K562 (cell line): ENCODE measurements around the gene LRRK1. TPM values are rescaled to one million over a fixed set of nuclear protein-coding genes. Genes with fewer than 3 reads are reported as not detected.

Source experiments
- ATAC-seq: fragments of 200-7000 bp; cut with Tn5 transposase; 3 replicates; pipeline ENCODE4 v1.9.1; 2020; ENCODE audit warnings: moderate library complexity
- BruUV-seq: library from RNA; stranded (reverse); fragments of 400-500 nt; replicated peaks from 2 replicates; lab custom pipeline; 2021; lab: Mats Ljungman, UMichigan
- CTCF ChIA-PET: fragments of 300-600 bp; formaldehyde crosslinking; extraction: SDS; loops from one replicate; lab custom pipeline; 2021; ENCODE audit warnings: low intra/inter-chr PET ratio; lab: Yijun Ruan, JAX
- POLR2A ChIA-PET: fragments of 300-600, 350-650 bp; sonication (Branson Sonifier 250); formaldehyde crosslinking; extraction: SDS; loops from one replicate; lab custom pipeline; 2021; ENCODE audit warnings: antibody characterized with exemption, inconsistent platforms; lab: Yijun Ruan, JAX
- DNase-seq, 4 experiments: peaks; one replicate each; pipeline versions ENCODE4 v3.0.0 to v3.0.0-alpha.2; 2011 to 2018; ENCODE audit warnings: low spot score in 3 of 4, mixed read lengths in 3 of 4; ENCODE audit errors: extremely low read depth in 1 of 4
- FAIRE-seq: peaks from 2 replicates; lab custom pipeline; 2011; peaks lifted over from hg19 to GRCh38; lab: Jason Lieb, UNC
- H2AFZ ChIP-seq: 2 replicates; pipeline ENCODE4 v1.6.0; 2011; ENCODE audit warnings: low read depth, low read length, control low read depth, inconsistent platforms
- H3K27ac ChIP-seq: fragments of 200-600 bp; 3 replicates; pipeline ENCODE4 v1.8.0; 2011; ENCODE audit warnings: low read depth, mild to moderate bottlenecking, control low read depth, inconsistent platforms, low read length, moderate library complexity, mixed read lengths; ENCODE audit errors: extremely low read depth
- H3K27me3 ChIP-seq, 2 experiments: fragments of 300-600 bp in 1 of 2; 2 replicates in 1 of 2; 3 replicates in 1 of 2; pipeline versions ENCODE4 v1.6.0 to v1.8.0; 2011; ENCODE audit warnings: inconsistent platforms in 2 of 2, low read length in 2 of 2, mild to moderate bottlenecking in 1 of 2, mixed read lengths in 1 of 2, moderate library complexity in 1 of 2; ENCODE audit not compliant: control insufficient read depth in 2 of 2, insufficient read depth in 2 of 2
- H3K36me3 ChIP-seq: fragments of 300-600 bp; 3 replicates; pipeline ENCODE4 v1.8.0; 2011; ENCODE audit warnings: mild to moderate bottlenecking, low read length, inconsistent platforms; ENCODE audit not compliant: control insufficient read depth, insufficient read depth
- H3K4me1 ChIP-seq, 2 experiments: fragments of 200-600 bp in 1 of 2; replicated peaks in 1 of 2; 2 replicates in 1 of 2; 3 replicates in 1 of 2; pipeline versions ENCODE4 v1.5.1 to v1.8.0; 2011; ENCODE audit warnings: inconsistent platforms in 2 of 2, low read length in 2 of 2, mild to moderate bottlenecking in 1 of 2, mixed read lengths in 1 of 2, moderate library complexity in 1 of 2; ENCODE audit not compliant: control insufficient read depth in 2 of 2, insufficient read depth in 2 of 2
- H3K4me2 ChIP-seq: 2 replicates; pipeline ENCODE4 v1.6.1; 2011; ENCODE audit warnings: low read length, control low read depth, inconsistent platforms, mixed read lengths; ENCODE audit not compliant: insufficient read depth
- H3K4me3 ChIP-seq: fragments of 200-600 bp; sonication (generic), shearing (Covaris generic); 2 replicates; pipeline ENCODE4 v1.5.1; 2016; ENCODE audit warnings: control low read depth, inconsistent platforms
- H3K79me2 ChIP-seq: fragments of 200-600 bp; 3 replicates; pipeline ENCODE4 v1.8.0; 2011; ENCODE audit warnings: low read length, inconsistent platforms; ENCODE audit not compliant: control insufficient read depth, insufficient read depth
- H3K9ac ChIP-seq, 2 experiments: 2 replicates each; pipeline versions ENCODE4 v1.6.0 to v1.6.1; 2011; ENCODE audit warnings: low read depth in 2 of 2, low read length in 2 of 2, control low read depth in 1 of 2, inconsistent platforms in 1 of 2, mild to moderate bottlenecking in 1 of 2, mixed read lengths in 1 of 2; ENCODE audit not compliant: insufficient read depth in 1 of 2
- H3K9me1 ChIP-seq: one replicate; pipeline ENCODE4 v1.6.0; 2011; ENCODE audit warnings: inconsistent platforms, mild to moderate bottlenecking, low read length, moderate library complexity; ENCODE audit not compliant: control insufficient read depth, insufficient read depth
- H3K9me3 ChIP-seq: replicated peaks from 2 replicates; pipeline ENCODE4 v1.5.1; 2011; ENCODE audit warnings: low read depth, low read length, inconsistent platforms; ENCODE audit not compliant: control insufficient read depth, insufficient read depth
- H4K20me1 ChIP-seq: replicated peaks from 2 replicates; pipeline ENCODE4 v1.6.1; 2011; ENCODE audit warnings: low read length, inconsistent platforms, mixed read lengths; ENCODE audit not compliant: control insufficient read depth, insufficient read depth
- CBFB ChIP-seq: sonication (generic); formaldehyde crosslinking; IDR thresholded peaks from 2 replicates; pipeline ENCODE4 v1.4.0; 2020; ENCODE audit warnings: mild to moderate bottlenecking, missing genetic modification reagents
- CREB3L1 ChIP-seq: fragments of 450-650 bp; IDR thresholded peaks from 2 replicates; pipeline ENCODE4 v1.6.1; 2014; ENCODE audit warnings: low read depth, mild to moderate bottlenecking, moderate library complexity, borderline replicate concordance
- DLX4 ChIP-seq: fragments of 250-450 bp; sonication (Bioruptor Pico); IDR thresholded peaks from 2 replicates; pipeline ENCODE4 v1.6.1; 2021; ENCODE audit warnings: mild to moderate bottlenecking
- ELK3 ChIP-seq: fragments of 450-650 bp; formaldehyde crosslinking; IDR thresholded peaks from 2 replicates; pipeline ENCODE4 v1.4.0; 2020; ENCODE audit warnings: mild to moderate bottlenecking
- ETV5 ChIP-seq: sonication (generic); formaldehyde crosslinking; IDR thresholded peaks from 2 replicates; pipeline ENCODE4 v1.4.0; 2020; ENCODE audit warnings: low read depth, mild to moderate bottlenecking, missing genetic modification reagents
- IRF1 ChIP-seq: sonication (generic); formaldehyde crosslinking; IDR thresholded peaks from 2 replicates; pipeline ENCODE4 v1.8.0; 2022; ENCODE audit warnings: missing genetic modification reagents, mild to moderate bottlenecking, borderline replicate concordance
- KLF1 ChIP-seq: fragments of 450-650 bp; IDR thresholded peaks from 2 replicates; pipeline ENCODE4 v1.6.1; 2016; ENCODE audit warnings: missing genetic modification characterization, missing compliant biosample characterization
- RBM34 ChIP-seq: fragments of 200-400 bp; formaldehyde crosslinking; IDR thresholded peaks from 2 replicates; pipeline ENCODE4 v1.6.1; 2018; ENCODE audit warnings: low read length, borderline replicate concordance; ENCODE audit not compliant: insufficient read depth
- ZNF197 ChIP-seq: fragments of 200-800 bp; sonication (Bioruptor generic); IDR thresholded peaks from 2 replicates; pipeline ENCODE4 v1.6.1; 2016; ENCODE audit warnings: low read depth, missing genetic modification characterization, missing compliant biosample characterization
- ZNF24 ChIP-seq: fragments of 450-650 bp; IDR thresholded peaks from 2 replicates; pipeline ENCODE4 v1.6.1; 2016
- WGBS: fragments of 100-300 bp; shearing (Covaris generic); methylation state at CpG from one replicate; pipeline ENCODE4 v1.1.6; 2016; ENCODE audit warnings: low coverage, mixed read lengths; ENCODE audit not compliant: insufficient coverage; ENCODE audit errors: missing lambda C conversion rate; 5-methylcytosine and 5-hydroxymethylcytosine counted together
- in situ Hi-C: fragments of 300-500 bp; cut with MboI; formaldehyde crosslinking; loops from 4 replicates; pipeline ENCODE4 v1.15.0; 2018; ENCODE audit warnings: inconsistent platforms, mixed read lengths
- intact Hi-C: fragments of 100-400 bp; cut with micrococcal nuclease; formaldehyde crosslinking; loops from 2 replicates; pipeline ENCODE4 v1.14.2; 2022
- polyA plus RNA-seq, 8 experiments: library from polyadenylated mRNA; depleted of rRNA in 4 of 8; stranded (reverse) in 5 of 8; unstranded in 3 of 8; fragments of >200 nt; fragmentation: Nextera tagmentation in 2 of 8; fragmentation: Illumina TruSeq in 1 of 8; extraction: Ambion mirVana in 2 of 8; extraction: Trizol in 1 of 8; gene quantifications; 2 replicates each; pipeline versions ENCODE4 v1.2.1 to v1.2.3, GENCODE V29; 2011 to 2014; ENCODE audit warnings: inconsistent platforms in 1 of 8, missing spikeins in 1 of 8
- total RNA-seq, 7 experiments: library from RNA; depleted of rRNA in 6 of 7; stranded (reverse); fragments of >200 nt in 6 of 7; fragmentation: Illumina TruSeq in 2 of 7; extraction: Trizol in 2 of 7; gene quantifications; 2 replicates each; pipeline versions ENCODE4 v1.2.1 to v1.2.3, GENCODE V29; 2011 to 2021; ENCODE audit warnings: low replicate concordance in 1 of 7

The LRRK1 gene
- total and polyA plus RNA-seq, 9 of the 15 experiments (the other 6 are each of a cell fraction or from before 2014, with no cell fraction given): 0.01 to 1.5 (median 0.11) TPM

GRCh38 chr15:101062471-101063171 is 143.5 kb downstream of the LRRK1 start:
- no peak for FAIRE-seq
- H2AFZ ChIP-seq: no peak overlapping the region
- no peak overlapping the region for H3K4me3 ChIP-seq
- TF ChIP-seq CBFB (CRISPR knock-in tag) (no peak), KLF1 (tag) (no peak), ZNF197 (CRISPR knock-in tag) (no peak), CREB3L1 (no peak), ETV5 (CRISPR knock-in tag) (no peak), ZNF24 (no peak), IRF1 (CRISPR knock-in tag) (no peak), ELK3 (no peak), DLX4 (CRISPR knock-in tag) (no peak), RBM34 (no peak)
- TF ChIP-seq, all 486 proteins: peak for 0
- no TSS peak for BruUV-seq
- in situ Hi-C loops: no loop called here
- no peak for DNase-seq
- Histone ChIP-seq H4K20me1 (peaks cover 11% of the 10 kb centered on the region; the same call in 1 of the 2 replicates), H3K27ac (no peak overlapping the region), H3K36me3 (no peaks in the 10 kb centered on the region), H3K79me2 (no peaks in the 10 kb centered on the region), H3K9me3 (no peaks in the 10 kb centered on the region), H3K4me1 (no peaks in the 10 kb centered on the region; a peak in 2 of 5 replicates), H3K4me2 (no peak overlapping the region), H3K27me3 (peaks cover 75 to 97% of the 10 kb centered on the region in 2 experiments), H3K9me1 (no peaks in the 10 kb centered on the region), H3K9ac (no peak overlapping the region)
- intact Hi-C loops: no loop called here
- 1% methylated on average over 18 of the region's 18 CpGs for WGBS
- CTCF ChIA-PET: no interaction called here
- POLR2A ChIA-PET: interaction anchor here (0.6 kb wide), 1 partner anchor 466 kb away, joined by 3 read pairs; no protein-coding TSS in a partner anchor
- no peak for ATAC-seq
